Caki2 (cell line): ENCODE measurements around the gene CASKIN2. TPM values are rescaled to one million over a fixed set of nuclear protein-coding genes. Genes with fewer than 3 reads are reported as not detected.

Source experiments
- DNase-seq: peaks from one replicate; pipeline ENCODE4 v3.0.0-alpha.2; 2015; ENCODE audit warnings: low read depth
- in situ Hi-C: cut with HindIII; loops from 2 replicates; pipeline ENCODE4 v1.10.0; 2016; ENCODE audit warnings: low sequenced_read_pairs, low pct_unique_long_range_greater_than_20kb, mixed read lengths
- total RNA-seq: library from RNA; depleted of rRNA; stranded (reverse); fragments of >200 nt; shearing (Covaris generic); gene quantifications from 2 replicates; pipeline ENCODE4 v1.2.3, GENCODE V29; 2014; ENCODE audit warnings: low replicate concordance

Gene CASKIN2
- total RNA-seq, 1 experiment from 2014 or later, result 12.9 TPM

GRCh38 chr17:75549246-75550138, 34.2 kb upstream of the CASKIN2 start:
- in situ Hi-C loops, result no loop called here
- DNase-seq, result peak; percentile 16

- in situ Hi-C loops, result no loop called here
Measured at GRCh38 chr17:75548813-75549212, 33.5 kb upstream of the CASKIN2 start.

GRCh38 chr17:75547091-75547490, 31.8 kb upstream of the CASKIN2 start:
- in situ Hi-C loops, result no loop called here
- DNase-seq, result no peak

More at GRCh38 chr17:75548813-75549212, 33.5 kb upstream of the CASKIN2 start:
- no peak for DNase-seq

GRCh38 chr17:75546181-75546580, 30.8 kb upstream of the CASKIN2 start:
- DNase-seq, result no peak
- in situ Hi-C loops, result no loop called here

- in situ Hi-C loops, result no loop called here
- no peak for DNase-seq
Measured at GRCh38 chr17:75544250-75544649, 28.9 kb upstream of the CASKIN2 start.

- in situ Hi-C loops, result no loop called here
- DNase-seq, result no peak
Measured at GRCh38 chr17:75542728-75543336, 27.5 kb upstream of the CASKIN2 start.

GRCh38 chr17:75542229-75542628, 26.9 kb upstream of the CASKIN2 start:
- no peak for DNase-seq
- in situ Hi-C loops, result no loop called here

GRCh38 chr17:75540923-75541503, 25.7 kb upstream of the CASKIN2 start:
- in situ Hi-C loops, result no loop called here
- no peak for DNase-seq

GRCh38 chr17:75539967-75540729, 24.8 kb upstream of the CASKIN2 start:
- in situ Hi-C loops, result no loop called here
- no peak for DNase-seq

- DNase-seq, result no peak
- in situ Hi-C loops, result no loop called here
Measured at GRCh38 chr17:75536366-75536765, 21.0 kb upstream of the CASKIN2 start.

GRCh38 chr17:75535871-75536270, 20.5 kb upstream of the CASKIN2 start:
- in situ Hi-C loops, result no loop called here
- DNase-seq, result no peak

GRCh38 chr17:75535119-75535537, 19.8 kb upstream of the CASKIN2 start:
- no peak for DNase-seq
- in situ Hi-C loops, result no loop called here

GRCh38 chr17:75531721-75532072, 16.4 kb upstream of the CASKIN2 start:
- DNase-seq, result no peak
- in situ Hi-C loops, result no loop called here

- in situ Hi-C loops, result no loop called here
- no peak for DNase-seq
Measured at GRCh38 chr17:75530837-75531720, 15.7 kb upstream of the CASKIN2 start.

- no peak for DNase-seq
- in situ Hi-C loops, result no loop called here
Measured at GRCh38 chr17:75526555-75527270, 11.4 kb upstream of the CASKIN2 start.

- DNase-seq, result no peak
- in situ Hi-C loops, result no loop called here
Measured at GRCh38 chr17:75525806-75526554, 10.6 kb upstream of the CASKIN2 start.
